NCI-H748 (cell line): Measurements from ENCODE around the gene PQBP1.
A peak's percentile ranks its signal among the peaks of the same experiment; 100 is the strongest.

Experiments used
- DNase-seq: peaks from one replicate; lab custom pipeline; 2025; ENCODE audit not compliant: unreplicated experiment; lab: John Stamatoyannopoulos, UW

The PQBP1 gene

DNA sequence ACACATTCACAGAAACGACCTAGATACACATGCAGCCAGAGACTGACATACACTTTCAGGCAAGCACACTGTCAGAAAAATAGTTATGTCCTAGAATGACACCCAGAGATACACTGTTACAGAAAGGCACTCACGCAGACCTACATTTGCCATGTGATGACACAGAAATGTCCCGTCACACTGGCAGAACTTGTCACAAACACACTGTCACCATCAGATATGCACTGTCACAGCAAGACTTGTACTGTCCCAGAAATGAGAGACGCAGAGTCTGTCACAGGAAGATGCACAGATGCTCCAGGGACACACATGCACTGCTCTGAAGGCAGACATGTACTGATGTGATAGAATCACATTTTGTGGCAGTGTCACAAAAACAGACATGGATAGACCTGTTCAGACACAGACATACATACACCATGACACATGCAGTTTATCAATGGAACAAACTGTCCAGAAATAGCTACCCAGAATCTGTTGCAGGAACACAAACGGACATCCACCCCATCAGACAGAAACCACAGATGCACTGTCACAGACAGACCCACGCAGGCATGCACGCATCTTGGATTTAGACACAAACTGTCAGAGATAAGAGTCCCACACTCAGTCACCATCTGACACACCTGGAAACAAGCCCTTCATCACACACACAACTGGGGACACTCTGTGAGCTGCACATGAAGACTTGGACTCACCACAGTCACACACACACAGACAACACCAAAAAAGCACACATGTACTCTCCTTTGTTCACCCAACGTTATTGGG is 22.4 kb downstream of the PQBP1 start:
- DNase-seq, result no peak

DNA sequence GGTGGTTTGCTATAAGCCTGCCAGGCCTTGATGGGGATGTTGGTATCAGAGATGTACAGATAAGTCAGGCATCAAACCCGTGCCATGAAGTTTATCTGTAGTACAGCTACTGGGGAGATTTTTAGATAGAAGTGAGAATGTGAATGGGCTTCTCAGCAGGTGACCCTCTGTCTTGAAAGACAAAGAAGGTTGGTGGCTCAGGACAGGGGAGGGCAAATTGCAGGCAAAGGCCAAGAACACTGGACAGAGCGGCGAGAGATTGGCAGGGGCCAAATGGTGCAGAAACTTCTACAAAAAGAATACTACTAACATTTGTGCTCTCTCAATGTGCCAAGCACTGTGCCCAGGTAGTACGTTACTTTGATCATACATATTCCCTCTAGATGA is 23.0 kb downstream of the PQBP1 start:
- no peak for DNase-seq

DNA sequence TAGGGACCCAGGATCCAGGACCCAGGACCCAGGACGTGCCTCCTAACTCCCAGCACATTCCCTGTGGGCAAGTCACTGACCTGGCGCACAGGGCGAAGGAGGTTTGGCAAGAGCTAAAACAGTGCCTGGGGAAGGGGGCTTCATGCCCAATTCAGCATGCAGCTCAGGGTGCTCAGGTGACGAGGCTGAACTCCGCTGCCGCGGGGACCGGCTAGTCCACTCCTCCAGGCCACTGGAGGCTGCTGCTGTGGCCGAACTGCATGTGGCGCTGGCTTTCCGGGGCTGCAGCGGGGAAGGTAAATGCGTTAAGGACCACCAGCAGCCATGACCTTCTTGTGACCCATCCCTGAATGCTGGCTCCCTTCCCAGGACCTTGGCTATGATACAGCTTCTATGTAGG is 26.0 kb downstream of the PQBP1 start:
- no peak for DNase-seq

DNA sequence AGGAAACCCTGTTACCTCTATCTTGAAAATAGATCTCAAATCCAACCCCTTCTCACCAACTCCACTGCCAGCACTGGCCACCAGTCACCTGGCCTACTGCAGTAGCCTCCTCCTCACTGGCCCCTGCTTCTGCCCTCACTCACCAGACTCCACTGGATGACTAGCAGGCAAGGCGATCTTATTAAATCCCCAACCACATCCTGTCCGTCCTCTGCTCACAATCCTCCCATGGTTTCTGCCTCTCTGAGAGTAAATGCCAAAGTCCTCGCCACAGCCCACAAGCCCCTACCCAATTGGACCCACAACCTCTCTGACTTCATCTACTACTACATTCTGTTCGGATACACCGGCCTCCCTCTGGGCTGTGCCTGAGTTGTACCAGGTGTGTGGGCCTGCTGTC is 26.5 kb downstream of the PQBP1 start:
- DNase-seq, result no peak

- no peak for DNase-seq
These were observed 29.4 kb downstream of the PQBP1 start for GRCh38 chrX:48927123-48927522.

DNA sequence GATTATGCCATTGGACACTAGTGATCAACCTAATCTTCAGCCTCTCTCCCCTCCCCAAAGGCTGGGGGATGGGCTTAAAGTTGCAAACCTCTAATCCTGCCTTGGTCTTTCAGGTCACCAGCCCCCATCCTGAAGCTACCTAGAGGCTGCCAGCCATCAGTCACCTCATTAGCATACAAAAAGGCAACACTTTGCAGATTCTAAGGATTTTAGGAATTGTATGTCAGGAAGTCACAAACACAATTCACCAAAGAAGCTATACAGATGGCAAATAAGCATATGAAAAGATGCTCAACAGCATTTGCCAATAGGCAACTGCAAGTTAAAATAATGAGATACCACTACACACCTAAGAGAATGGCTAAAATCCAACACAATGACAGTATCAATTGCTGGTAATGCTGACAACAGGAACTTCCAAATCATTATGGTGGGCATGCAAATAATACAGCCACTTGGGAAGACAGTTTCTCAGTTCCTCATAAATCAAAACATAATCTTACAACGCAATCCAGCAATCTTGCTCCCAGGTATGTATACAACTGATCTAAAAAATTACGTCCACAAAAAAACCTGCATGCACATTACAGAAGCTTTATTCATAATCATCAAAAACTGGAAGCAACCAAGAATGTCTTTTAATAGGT is 30.1 kb downstream of the PQBP1 start:
- DNase-seq, result no peak

DNA sequence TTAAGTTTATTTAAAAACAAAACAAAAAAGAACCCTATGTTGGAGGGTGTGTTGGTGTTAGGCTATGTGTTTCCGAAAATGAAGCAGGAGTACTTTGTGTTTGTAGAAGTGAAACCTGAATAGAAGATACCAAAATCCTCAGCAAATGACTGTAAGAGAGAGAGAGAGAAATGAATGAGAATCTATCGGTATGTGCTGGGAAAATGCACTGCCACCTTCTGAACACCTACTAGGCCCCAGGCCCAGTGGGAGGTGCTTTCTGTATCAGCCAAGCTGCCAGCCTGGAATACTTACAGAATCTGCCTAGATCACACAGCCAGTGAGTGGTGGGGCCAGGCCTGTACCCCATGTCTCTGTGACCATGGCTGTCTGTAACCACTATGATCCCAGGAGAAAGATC is 36.0 kb downstream of the PQBP1 start:
- DNase-seq, result no peak

DNA sequence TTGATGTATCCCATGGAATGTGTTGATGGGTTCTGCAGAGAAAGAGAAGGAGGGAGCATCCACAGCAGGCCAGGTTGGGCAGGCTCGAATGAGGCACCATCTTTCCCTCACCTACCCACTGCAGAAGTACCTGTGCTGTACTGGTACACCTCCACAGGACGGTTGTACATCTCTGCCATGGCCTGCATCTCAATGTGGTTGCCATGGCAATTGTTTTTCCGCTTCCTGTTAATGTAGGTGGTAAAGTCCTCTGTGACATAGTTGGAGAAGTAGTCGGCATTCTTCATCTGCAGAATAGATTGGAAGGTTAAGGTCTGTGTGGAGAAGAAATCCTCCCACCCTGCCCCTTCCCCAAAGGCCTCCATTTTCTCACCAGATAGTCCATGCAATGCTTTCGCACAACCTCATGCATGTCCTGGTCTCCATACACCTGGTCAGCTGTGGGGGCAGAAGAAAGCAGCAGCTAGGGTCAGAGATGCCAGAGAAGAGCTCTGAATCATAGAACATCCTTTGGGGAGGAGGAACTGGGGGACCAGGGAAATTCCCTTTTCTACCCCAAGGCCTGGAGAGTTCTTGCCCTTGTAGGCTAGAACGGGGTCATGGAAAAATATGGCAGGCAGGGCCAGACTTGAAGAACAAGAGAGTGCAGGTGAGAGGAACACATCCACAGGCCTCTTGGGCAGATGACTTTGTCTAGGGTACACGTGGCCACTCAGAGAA is 37.0 kb downstream of the PQBP1 start:
- no peak for DNase-seq

GRCh38 chrX:48935301-48935670 is 37.6 kb downstream of the PQBP1 start:
- no peak for DNase-seq

- no peak for DNase-seq
These were observed 38.8 kb downstream of the PQBP1 start for GRCh38 chrX:48936429-48937053.

- no peak for DNase-seq
These were observed 39.6 kb downstream of the PQBP1 start for GRCh38 chrX:48937054-48937907.

- DNase-seq, result no peak
These were observed 41.1 kb downstream of the PQBP1 start for GRCh38 chrX:48938721-48939425.

DNA sequence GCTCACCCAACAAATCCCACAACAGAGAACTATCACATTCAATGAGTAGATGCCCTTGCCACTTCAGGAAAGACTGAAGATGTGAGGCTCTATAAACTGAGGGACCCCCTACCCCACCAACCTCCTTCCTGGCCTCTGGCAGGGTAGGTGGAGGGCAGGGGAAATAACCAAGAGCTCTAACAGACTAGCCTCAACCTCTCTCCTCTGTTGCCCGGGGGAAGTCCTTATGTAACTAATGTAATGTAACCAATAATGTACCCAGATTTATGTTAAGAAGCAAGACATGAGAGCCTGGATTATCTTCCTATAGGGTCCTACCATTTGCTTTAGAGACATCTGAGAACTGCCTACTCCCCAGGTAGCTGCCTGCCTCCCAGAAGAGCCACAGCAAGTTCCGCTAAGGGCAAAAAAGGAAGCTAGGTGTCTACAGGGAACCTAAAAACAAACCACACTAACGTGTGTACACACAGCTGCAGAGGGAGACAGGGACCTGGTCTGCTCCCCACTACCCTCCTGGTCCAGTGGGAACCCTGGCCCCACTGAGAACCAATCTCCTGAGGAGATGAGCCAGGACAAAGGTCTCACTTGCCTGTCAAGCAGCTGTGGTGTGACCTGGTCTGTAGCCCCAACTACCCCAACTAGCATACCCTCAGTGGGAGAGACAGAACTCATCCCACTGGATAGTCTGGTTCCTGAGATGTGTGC is 41.9 kb downstream of the PQBP1 start:
- no peak for DNase-seq

DNA sequence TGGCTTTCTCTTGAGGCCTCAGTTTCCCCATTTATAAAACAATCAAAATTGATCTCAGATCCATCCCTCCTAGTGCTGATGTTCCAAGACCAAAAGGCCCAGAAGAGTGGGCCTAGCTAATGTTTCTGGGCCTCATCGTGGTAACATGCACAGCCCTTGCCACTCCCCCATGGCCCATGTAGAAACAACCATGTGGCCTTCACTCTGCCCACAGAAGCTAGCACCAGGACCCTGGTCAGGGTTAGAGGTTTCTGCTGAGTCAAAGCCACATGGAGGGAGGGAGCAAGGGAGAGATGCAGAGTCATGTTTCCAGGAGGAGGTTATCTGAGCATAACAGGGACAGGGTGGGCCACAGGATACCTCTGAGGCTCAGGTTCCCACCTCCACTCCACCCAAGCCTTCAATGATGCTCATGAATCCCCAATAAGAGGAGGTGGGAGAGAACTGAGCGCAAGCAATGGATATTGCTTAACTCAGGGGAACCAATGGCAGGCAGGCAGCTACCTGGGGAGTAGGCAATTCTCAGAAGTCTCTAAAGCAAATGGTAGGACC is 42.8 kb downstream of the PQBP1 start:
- DNase-seq, result no peak

DNA sequence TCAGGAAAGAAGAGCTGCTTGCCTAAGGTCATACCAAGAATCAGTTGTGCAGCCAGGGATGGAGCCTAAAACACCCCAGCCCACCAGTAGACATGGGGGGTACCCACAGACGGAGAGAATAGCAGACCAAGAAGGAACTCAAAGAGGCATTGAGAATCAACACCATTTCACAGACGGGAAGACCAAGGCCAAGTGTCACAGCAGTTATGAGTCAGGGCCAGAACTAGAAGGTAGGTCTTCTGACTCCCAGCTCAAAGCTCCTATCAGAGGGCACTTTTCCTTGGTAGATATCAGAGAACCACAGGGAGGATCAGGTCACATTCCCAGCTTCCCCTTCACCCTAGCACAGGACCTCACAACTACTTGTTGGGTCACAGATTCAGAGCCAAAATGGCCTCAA is 45.2 kb downstream of the PQBP1 start:
- DNase-seq, result no peak

DNA sequence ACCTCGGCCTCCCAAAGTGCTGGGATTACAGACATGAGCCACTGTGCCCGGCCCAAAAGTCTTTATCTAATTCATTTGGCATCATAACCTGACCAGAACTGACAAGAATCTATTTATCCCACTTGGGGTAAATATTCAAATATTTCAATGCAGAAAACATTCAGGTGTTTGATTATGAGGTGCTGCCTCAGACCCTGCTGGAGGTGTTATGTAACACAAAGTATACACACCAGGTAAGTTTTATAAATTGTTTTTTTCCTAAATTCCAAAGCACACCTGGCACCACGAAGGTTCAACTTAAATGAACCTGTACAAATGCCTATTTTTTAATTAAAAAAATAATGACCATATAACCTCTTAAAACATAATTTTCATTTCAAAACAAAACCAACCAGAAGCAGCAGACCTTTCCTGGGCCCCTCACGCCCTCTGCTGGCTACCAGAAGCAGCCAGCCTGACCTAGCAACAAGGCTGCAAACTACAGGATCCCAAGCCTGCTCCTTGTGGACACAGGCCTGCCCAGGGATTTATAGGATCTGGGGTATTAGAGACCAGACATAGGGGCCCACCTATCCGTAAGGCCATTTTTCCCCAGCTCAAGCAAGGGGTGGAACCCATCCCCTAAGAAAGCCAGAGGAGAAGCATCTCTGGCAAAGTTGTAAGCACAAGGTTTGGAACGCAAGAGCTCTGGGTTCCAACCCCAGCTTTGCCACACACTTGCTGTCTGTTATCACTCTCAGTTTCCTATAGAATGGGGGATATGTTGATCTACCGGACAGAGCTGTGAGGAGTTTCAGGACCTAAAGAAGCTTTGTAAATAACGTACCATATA is 48.0 kb downstream of the PQBP1 start:
- peak; percentile 23 for DNase-seq

DNA sequence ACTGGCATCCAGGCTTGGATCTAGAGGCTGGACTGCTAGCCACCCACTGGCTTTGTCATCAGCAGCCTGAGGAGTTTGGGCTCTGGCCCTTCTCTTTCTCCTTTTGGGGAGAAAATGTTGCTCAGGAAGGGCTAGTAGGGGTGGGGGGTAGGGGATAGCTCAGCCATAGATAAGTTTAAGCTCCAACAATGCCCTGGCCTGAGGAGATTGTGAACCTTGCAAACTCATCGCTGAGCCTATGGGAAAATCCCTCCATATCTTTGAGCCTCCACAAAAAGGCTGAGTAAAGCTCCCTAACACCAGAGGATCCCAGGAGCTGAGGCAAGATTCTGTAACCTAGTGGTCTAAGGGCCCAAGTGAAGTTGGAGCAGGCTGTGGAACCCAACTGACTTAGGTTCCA is 50.9 kb downstream of the PQBP1 start:
- no peak for DNase-seq
